Omental fat pad (tissue), 4 donors: ENCODE results near the gene NEK5. TPM values are rescaled to one million over a fixed set of nuclear protein-coding genes. Genes with fewer than 3 reads are reported as not detected.
A peak's percentile ranks its signal among the peaks of the same experiment; 100 is the strongest.
"Not testable (repeated sequence)": the region's sequence is repeated elsewhere in the genome, so short reads cannot be mapped to it uniquely, and the experiment has no call there.

Experiments
- ATAC-seq: fragments of 150-250 bp; one replicate; pipeline ENCODE4 v1.9.1; 2016; ENCODE audit warnings: mild to moderate bottlenecking, moderate library complexity; ENCODE audit not compliant: low FRiP score
- DNase-seq: peaks from one replicate; pipeline ENCODE4 v3.0.0-alpha.2; 2019; ENCODE audit warnings: low spot score
- total RNA-seq, 4 donors: library from RNA; depleted of rRNA; stranded (reverse); fragments of >200 nt; gene quantifications; one replicate each; pipeline ENCODE4 v1.1.0, GENCODE V29; 2016
- TF ChIP-seq, protein P1 (sequence below), 3 donors: fragments of 450-650 bp; IDR thresholded peaks; one replicate each; pipeline ENCODE4 v1.5.1; 2016 to 2017; ENCODE audit warnings: antibody characterized with exemption in 3 of 3, mild to moderate bottlenecking in 3 of 3, moderate library complexity in 2 of 3

NEK5 gene
- total RNA-seq, 4 donors from 2014 or later = 0.32 to 2.5 (median 0.52) TPM

DNA sequence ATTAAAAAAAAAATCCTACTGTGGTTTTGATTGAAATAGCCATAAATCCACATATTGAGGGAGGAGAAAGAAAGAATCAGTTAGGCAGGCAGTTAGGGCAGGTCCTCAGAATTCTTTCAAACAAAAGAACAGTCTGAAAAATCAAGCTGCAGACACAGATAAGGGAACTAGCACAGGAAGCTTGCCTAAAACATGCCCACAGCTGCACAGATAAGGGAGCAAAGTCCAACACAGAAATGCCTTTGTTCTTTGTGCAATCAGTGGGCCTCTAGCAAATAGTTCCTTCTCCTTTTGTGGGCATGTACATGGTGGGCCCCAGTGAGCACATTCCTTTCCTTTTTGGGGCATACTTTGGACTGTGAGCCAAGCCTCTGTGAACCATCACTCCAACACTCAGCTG, 61.6 kb downstream of the NEK5 start:
- DNase-seq = no peak
- no peak for ATAC-seq

DNA sequence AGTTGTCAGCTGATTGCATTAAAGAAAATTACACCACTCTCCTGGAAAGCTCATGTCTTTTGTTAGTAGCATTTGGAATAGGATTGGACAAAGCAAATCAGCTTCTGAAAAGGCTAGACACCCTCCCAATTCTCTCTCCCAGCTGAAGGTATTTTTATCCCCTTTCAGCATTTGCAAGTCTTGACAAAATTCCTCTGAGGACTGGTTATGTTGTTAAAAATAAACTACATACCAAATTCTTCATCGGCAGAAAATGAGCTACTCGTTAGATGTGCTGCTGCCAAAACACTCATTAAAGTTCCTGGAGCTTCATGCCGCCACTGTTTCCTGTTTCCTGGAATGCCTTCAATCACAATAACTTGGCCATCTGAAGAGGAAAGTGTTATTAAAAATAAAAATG, 67.3 kb downstream of the NEK5 start:
- ATAC-seq (peak; percentile 37), DNase-seq (no peak)
- TF ChIP-seq, protein P1, sequence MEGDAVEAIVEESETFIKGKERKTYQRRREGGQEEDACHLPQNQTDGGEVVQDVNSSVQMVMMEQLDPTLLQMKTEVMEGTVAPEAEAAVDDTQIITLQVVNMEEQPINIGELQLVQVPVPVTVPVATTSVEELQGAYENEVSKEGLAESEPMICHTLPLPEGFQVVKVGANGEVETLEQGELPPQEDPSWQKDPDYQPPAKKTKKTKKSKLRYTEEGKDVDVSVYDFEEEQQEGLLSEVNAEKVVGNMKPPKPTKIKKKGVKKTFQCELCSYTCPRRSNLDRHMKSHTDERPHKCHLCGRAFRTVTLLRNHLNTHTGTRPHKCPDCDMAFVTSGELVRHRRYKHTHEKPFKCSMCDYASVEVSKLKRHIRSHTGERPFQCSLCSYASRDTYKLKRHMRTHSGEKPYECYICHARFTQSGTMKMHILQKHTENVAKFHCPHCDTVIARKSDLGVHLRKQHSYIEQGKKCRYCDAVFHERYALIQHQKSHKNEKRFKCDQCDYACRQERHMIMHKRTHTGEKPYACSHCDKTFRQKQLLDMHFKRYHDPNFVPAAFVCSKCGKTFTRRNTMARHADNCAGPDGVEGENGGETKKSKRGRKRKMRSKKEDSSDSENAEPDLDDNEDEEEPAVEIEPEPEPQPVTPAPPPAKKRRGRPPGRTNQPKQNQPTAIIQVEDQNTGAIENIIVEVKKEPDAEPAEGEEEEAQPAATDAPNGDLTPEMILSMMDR (IDR thresholded peaks at IDR 0.05) = no peak

More for the DNA sequence above, 61.6 kb downstream of the NEK5 start:
- TF ChIP-seq, protein P1 (IDR thresholded peaks at IDR 0.05) = no peak

DNA sequence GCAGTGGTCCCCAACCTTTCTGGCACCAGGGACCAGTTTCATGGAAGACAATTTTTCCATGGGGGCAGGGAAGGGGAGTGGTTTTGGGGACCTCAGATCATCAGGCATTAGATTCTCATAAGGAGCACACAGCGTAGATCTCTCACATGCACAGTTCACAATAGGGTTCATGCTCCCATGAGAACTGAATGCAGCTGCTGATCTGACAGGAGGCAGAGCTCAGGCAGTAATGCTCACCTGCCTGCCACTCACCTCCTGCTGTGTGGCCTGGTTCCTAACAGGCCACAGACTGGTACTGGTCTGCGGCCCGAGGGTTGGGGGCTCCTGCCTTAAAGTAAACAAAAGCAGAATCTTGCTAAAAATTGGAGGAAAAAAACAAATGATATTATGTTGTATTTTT, 67.8 kb downstream of the NEK5 start:
- not testable (repeated sequence) for ATAC-seq, DNase-seq

DNA sequence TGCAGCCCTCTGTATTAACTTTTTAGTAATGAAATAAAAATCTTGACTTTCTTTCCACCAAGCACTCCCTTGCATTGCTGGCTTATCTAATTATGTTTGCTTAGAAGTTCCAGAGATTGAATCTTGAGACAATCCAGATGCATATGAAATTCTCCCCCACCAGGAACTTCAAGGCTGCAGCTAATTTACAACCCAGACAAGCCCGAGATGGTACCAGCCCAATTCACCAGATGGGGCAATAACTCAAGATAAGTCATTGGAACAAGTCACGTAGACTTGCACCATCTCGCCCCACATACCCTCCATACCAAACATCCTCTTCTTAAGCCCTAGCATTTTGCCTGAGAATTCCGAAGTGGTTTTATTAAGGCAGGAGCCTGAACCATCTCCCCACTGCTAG, 75.4 kb downstream of the NEK5 start:
- ATAC-seq = peak; percentile 97
- DNase-seq = no peak

DNA sequence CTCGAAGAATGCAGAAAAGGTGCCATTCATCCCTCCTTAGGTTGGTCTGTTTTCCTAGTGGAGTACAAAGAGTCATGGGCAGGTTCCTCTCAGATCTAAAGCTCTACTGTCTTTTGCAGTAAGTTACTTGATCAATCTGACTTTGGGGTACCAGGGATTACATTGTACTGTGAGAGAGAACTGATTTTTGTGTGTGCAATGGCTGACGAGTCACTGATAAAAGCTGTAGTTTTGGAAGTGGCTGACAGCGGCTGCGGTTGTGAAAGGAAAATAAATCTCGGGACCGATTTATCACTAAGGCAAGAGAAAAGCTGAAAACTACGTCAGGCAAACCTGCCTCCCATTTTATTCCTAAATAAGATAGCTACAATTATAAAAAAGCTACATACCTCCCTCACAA, 77.5 kb downstream of the NEK5 start:
- ATAC-seq (peak; percentile 71), DNase-seq (no peak)
- TF ChIP-seq, protein P1 (IDR thresholded peaks at IDR 0.05) = no peak

More for the DNA sequence above, 75.4 kb downstream of the NEK5 start:
- TF ChIP-seq, protein P1 (IDR thresholded peaks at IDR 0.05) = no peak

DNA sequence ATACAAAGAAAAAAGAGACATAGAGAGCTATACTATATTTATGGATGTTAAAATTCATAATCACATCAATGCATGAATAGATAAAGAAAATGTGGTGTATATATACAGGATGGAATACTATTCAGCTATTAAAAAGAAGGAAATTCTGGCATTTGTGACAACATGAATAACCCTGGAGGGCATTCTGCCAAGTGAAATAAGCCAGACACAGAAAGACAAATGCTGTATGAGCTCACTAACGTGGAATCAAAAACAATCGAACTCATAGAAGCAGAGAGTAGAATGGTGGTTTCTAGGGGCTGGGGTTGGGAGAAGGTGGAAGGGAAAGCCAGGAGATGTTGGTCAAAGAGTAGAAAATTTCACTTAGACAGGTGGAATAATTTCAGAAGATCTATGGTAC, 80.4 kb downstream of the NEK5 start:
- ATAC-seq (no peak), DNase-seq (no peak)
- TF ChIP-seq, protein P1 (IDR thresholded peaks at IDR 0.05) = no peak

DNA sequence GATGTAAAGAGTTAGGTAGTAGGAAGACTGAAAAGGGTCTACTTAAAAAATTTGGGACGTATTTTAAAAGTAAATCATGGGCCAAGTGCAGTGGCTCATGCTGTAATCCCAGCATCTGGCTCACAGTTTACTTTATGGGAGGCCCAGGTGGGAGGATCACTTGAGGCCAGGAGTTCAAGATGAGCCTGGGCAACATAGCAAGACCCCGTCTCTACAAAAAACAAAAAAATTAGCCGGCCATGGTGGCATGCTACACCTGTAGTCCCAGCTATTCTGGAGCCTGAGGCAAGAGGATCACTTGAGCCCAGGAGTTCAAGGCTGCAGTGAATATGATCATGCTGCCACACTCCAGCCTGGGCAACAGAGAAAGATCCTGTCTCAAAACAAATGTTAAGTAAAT, 81.4 kb downstream of the NEK5 start:
- ATAC-seq (no peak), DNase-seq (no peak)
- TF ChIP-seq, protein P1 (IDR thresholded peaks at IDR 0.05) = no peak

DNA sequence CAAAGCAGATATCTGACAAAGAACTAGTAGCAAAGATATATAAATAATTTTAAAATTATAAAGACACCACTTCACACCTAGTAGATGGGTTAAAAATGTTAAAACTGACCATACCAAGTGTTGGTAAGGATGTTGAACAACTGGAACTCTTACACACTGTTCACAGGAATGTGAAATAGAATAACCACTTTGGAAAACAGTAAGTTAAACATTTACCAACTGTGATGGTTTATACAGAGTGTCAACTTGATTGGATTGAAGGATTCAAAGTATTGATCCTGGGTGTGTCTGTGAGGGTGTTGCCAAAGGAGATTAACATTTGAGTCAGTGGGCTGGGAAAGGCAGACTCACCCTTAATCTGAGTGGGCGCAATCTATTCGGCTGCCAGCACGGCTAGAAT, 85.2 kb downstream of the NEK5 start:
- TF ChIP-seq, protein P1 (IDR thresholded peaks at IDR 0.05) = no peak
- no peak for ATAC-seq
- DNase-seq = no peak
